Activated CD4-positive, CD25-positive, alpha-beta regulatory T cell (primary cell): ENCODE results near the gene CRISPLD2.
"Not testable (repeated sequence)": the region's sequence is repeated elsewhere in the genome, so short reads cannot be mapped to it uniquely, and the experiment has no call there.

Source experiments
- DNase-seq, 4 experiments: peaks; one replicate each; lab custom pipeline; 2025; lab: John Stamatoyannopoulos, UW

CRISPLD2 gene

DNA sequence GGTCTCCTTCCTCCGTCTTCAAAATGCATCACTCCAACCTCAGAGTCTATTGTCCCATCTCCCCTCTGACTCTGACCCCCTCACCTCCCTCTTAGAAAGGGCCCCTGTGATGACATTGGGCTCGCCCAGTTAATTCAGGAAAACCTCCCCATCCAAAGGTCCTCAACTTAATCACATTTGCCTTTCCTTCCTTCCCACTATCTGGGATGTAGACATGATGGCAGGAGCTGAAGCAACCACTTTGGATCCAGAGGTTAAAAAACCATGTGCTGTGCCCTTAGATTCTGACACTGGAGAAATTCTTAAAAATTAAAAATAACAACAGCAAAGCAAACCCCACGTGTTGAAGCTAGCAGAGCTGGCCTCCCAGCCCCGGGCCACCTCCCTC, 111.3 kb downstream of the CRISPLD2 start:
- no peak for DNase-seq

DNA sequence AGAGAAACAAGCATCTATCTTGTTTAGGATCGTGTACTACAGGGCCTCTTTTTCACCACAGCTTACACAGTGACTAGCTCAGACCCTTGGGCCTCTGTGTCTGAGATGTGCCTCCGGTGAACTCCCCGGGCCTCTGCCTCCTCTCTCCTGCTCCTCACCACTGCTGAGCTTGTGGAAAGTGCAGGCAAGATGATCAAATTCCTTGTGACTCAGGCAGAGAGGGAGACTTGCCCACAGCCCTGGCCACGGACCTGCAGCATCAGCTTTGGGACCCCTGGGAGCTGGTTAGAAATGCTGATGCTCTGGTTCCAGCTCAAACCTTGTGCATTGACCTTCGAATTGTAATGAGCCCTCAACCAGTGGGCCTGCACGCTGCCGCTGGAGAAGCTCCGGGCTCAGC, 111.7 kb downstream of the CRISPLD2 start:
- no peak for DNase-seq

GRCh38 chr16:84932681-84933080, 112.9 kb downstream of the CRISPLD2 start:
- DNase-seq = no peak

GRCh38 chr16:84933774-84934631, 114.2 kb downstream of the CRISPLD2 start:
- DNase-seq = no peak

- DNase-seq = no peak
Measured at GRCh38 chr16:84937196-84938005, 117.6 kb downstream of the CRISPLD2 start.

DNA sequence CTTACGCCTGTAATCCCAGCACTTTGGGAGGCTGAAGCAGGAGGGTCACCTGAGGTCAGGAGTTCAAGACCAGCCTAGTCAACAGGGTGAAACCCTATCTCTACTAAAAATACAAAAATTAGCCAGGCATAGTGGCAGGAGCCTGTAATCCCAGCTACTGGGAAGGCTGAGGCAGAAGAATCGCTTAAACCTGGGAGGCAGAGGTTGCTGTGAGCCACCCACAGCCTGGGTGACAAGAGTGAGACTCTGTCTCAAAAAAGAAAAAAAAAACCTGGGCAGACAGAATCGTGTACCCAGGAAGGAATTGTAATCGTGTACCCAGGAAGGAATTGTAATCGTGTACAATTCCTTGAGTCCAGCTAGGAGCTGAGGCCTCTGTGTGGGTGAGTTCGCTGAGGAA, 118.8 kb downstream of the CRISPLD2 start:
- DNase-seq = not testable (repeated sequence)

DNA sequence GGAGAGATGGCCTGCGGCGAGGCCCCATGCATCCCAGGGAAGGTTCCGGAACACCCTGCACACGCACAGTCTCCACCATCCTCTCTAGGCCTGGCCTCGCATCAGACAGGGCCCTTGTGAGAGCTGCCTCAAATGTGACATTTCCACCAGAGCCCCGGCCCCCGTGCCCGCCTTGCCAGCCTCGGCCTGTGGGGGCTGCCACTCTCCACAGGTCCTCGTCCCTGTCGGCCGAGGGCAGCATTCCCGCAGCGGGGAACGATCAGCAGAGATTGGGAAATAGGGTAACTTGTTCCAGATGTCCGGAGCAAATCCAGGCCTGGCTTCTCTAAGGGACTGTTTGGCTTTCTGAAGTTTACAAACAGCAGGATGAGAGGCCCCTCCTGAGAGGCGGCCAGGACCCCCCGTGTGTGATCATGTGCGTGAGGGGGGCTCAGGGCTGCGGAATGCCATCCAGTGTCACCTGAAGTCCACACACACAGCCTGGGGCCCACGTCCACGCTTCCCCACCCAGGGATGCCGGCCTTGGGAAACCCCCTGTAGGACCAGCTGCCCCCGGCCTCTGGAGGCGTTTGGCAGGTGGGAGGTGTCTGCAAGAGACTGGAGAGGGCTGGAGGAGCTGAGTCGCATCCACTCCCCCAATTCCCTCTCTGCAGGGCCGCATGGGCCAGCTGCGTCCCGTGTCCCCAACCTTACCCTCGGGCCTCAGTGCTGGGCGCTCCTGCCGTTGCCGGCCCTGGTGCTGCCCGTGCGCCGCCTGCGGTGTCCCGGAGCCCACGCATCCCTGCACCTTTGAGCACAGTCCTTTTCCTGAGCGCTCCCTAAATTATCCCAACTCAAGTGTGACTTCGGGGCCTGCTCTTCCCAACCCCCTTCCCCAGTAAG, 121.1 kb downstream of the CRISPLD2 start:
- DNase-seq = no peak

GRCh38 chr16:84941921-84942320, 122.1 kb downstream of the CRISPLD2 start:
- no peak for DNase-seq

- no peak for DNase-seq
Measured at GRCh38 chr16:84942786-84943185, 123.0 kb downstream of the CRISPLD2 start.

- no peak for DNase-seq
Measured at GRCh38 chr16:84943620-84944019, 123.8 kb downstream of the CRISPLD2 start.

DNA sequence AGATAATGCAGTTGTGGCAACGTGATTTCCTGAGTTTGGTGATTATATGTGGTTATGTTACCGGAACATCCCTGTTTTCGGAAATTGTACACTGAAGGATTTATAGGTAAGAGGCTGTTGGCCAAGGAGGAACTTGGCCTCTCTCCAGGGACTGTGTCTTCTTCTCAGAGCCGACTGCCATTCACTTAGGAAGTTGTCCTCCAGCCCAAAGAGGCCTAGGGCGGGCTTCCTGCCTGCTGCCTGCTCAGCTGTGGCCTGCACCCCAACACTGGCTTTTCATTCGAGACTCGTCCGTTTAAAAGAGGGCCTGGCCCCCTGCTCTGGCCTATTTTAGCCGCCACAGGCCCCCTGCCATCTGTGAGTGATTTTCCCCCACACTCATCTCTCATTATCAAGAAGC, 127.2 kb downstream of the CRISPLD2 start:
- no peak for DNase-seq

GRCh38 chr16:84947996-84948850, 128.4 kb downstream of the CRISPLD2 start:
- no peak for DNase-seq

DNA sequence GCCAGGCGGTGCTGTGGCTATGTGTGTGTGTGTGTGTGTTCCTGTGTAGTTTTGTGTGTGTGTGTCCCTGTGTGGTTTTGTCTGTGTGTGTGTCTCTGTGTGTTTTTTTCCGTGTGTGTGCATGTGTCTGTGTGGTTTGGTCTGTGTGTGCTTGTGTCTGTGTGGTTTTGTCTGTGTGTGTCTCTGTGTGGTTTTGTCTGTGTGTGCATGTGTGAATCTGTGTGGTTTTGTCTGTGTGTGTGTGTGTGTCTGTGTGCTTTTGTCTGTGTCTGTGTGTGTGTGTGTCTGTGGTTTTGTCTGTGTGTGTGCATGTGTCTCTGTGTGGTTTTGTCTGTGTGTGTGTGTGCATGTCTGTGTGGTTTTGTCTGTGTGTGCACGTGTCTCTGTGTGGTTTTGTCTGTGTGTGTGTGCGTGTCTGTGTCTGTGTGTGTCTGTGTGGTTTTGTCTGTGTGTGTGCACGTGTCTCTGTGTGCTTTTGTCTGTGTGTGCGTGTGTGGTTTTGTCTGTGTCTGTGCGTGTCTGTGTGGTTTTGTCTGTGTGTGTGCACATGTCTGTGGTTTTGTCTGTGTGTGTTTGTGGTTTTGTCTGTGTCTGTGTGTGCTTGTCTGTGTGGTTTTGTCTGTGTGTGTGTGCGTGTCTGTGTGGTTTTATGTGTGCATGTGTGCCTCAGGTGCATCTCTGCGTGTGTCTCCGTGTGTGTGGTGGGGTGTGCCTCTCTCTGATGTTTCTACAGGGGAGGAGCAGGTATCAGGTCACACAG, 129.2 kb downstream of the CRISPLD2 start:
- no peak for DNase-seq

GRCh38 chr16:84949772-84950436, 130.1 kb downstream of the CRISPLD2 start:
- no peak for DNase-seq

- DNase-seq = no peak
Measured at GRCh38 chr16:84950906-84951305, 131.1 kb downstream of the CRISPLD2 start.

- DNase-seq = peak; percentile 16 to 45 (median 28)
Measured at GRCh38 chr16:84952335-84953189, 132.8 kb downstream of the CRISPLD2 start.

DNA sequence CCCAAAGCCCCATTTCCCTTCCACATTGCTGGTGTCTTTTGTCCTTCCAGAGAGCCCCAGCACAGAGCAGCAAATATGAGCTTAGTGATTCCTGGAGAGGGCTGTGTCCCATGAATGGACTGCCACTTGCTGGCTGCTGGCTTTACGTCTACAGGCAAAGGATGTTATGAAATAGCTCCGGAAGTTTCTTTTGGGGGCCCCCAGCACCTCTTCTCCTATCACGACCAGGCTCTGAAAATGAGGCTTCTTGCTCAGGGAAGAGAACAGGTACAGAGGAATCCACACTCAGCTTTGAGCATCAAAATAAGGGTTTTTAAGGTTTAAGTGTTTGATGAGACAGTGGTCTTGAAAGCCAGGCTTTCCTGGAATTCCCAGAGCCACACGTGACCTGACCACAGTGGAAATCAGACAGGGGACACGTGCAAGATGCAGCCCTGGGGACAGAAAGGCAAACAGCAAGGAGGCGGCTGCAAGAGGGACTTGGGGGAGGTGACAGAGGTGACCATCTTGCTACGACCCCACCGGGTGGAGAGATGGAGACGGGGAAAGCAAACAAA, 133.5 kb downstream of the CRISPLD2 start:
- DNase-seq = no peak

DNA sequence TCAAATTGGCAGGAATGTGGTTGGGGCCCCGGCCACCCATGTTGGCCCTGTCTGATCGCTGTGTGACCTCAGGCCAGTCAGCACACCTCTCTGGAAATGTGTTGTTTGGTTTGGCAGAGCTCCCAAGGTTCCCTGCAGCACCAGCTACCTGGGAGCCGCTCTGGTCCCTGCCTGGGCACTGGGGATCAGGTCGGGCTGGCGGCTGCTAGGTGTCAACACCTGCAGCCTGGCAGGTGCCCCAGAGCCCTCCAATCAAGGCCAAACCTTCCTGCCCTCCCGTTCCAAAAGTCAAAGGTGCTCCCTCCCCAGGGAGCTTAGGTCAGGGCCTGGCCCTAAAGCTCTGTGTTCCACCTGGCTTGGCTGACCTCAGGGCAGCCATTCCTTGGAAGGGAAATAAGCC, 135.6 kb downstream of the CRISPLD2 start:
- DNase-seq = no peak

DNA sequence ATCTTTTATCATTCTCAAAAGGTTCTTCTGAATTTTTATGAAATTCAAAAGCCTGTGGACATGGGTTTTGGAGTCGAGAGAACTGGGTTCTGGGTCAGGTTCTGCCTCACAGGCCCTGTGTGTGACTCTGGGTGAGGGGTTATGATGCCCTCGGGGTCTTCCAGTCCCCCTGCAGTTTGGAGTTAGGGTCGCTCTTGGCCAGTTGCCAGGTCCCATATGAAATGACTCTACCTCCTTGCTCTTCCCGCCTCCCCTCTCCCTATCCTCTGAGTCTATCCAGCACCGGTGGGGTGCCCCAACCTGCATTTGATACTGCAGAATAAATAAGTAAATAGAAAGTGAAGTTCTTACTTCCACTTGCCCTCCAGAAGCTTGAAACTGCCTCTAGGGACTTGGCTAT, 137.4 kb downstream of the CRISPLD2 start:
- no peak for DNase-seq
